IPS-18a (cell line): Measurements from ENCODE around the gene ZC3H7B.

Experiments
- H3K27ac ChIP-seq: one replicate; pipeline ENCODE4 v1.5.1; 2013; ENCODE audit warnings: low read length
- H3K27me3 ChIP-seq: one replicate; pipeline ENCODE4 v1.6.1; 2013; ENCODE audit warnings: mild to moderate bottlenecking, low read length; ENCODE audit not compliant: control insufficient read depth, insufficient read depth
- H3K36me3 ChIP-seq: one replicate; pipeline ENCODE4 v1.6.1; 2013; ENCODE audit warnings: low read depth, low read length; ENCODE audit not compliant: control insufficient read depth
- H3K4me1 ChIP-seq: one replicate; pipeline ENCODE4 v1.6.1; 2013; ENCODE audit warnings: low read depth, low read length; ENCODE audit not compliant: control insufficient read depth
- H3K4me3 ChIP-seq: one replicate; pipeline ENCODE4 v1.5.1; 2013; ENCODE audit warnings: low read length
- H3K9ac ChIP-seq: one replicate; pipeline ENCODE4 v1.6.1; 2013; ENCODE audit warnings: mild to moderate bottlenecking, low read length, moderate library complexity
- H3K9me3 ChIP-seq: one replicate; pipeline ENCODE4 v1.6.1; 2013; ENCODE audit warnings: low read depth, low read length; ENCODE audit not compliant: control insufficient read depth

ZC3H7B gene

DNA sequence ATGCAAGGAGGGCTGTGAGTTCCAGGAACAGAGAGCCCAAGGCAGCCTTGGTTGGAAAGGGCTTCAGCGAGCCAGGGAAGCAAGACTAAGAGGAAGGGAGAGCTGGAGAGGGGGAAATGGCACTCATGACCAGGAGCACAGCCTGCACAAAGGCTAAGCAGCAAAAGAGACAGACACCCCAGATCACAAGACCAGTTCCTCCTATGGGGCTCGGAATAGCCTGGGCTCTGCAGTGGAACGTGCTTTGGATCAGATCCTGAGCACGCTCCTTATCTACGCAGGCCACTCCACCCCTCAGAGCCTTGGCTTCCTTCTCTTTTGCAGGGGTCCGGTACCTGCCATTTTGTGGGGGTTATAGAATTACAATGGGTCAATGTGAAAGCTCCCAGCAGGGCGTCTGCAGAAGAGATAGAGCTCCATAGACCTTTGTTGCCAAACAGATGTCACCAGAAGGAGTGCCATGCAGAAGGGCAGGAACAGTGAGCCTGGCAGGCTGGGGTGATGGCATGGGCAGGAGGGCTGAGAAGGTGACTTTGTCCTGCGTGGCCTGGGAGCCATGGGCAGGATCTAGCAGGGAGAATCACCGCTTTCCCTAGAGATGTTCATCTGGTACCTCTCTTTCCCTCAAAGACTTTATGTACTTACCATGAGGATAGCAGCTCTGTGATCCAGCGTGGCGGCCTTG lies 33.8 kb downstream of the ZC3H7B start:
- Histone ChIP-seq H3K9me3 (no peaks in the 10 kb centered on the region), H3K27ac (no peak overlapping the region), H3K36me3 (peaks cover 30% of the 10 kb centered on the region), H3K4me3 (no peak overlapping the region), H3K4me1 (no peaks in the 10 kb centered on the region), H3K27me3 (no peaks in the 10 kb centered on the region), H3K9ac (no peak overlapping the region)

DNA sequence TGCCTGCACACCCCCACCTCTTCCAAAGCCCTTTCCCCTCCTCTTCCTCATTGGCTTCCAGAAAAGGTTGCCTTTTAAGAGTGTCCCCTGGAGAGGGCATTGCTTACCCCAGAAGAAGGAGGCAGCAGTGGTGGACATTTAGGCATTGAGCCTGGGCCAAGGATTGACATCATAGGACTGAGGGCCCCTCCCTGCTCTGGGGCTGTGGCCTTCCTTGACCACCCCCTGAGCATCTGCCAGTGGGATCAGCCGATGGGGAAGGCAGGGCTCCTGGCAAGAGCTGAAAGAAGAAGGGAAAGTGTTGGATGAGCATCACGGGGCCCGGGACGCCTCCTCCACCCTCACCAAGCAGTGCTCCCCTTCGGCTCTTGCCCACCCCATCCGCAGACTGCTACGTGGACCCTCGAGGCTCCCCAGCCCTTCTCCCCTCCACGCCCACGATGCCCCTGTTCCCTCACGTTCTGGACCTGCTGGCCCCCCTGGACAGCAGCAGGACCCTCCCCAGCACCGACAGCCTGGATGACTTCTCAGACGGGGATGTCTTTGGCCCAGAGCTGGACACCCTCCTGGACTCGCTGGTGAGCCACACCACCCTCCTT lies 37.4 kb downstream of the ZC3H7B start:
- no peak overlapping the region for H3K4me3 ChIP-seq
- H3K36me3 ChIP-seq, result peaks cover 24% of the 10 kb centered on the region
- no peaks in the 10 kb centered on the region for H3K4me1 ChIP-seq
- no peak overlapping the region for H3K9ac ChIP-seq
- H3K27me3 ChIP-seq, result no peaks in the 10 kb centered on the region
- H3K9me3 ChIP-seq, result no peaks in the 10 kb centered on the region
- no peak overlapping the region for H3K27ac ChIP-seq

DNA sequence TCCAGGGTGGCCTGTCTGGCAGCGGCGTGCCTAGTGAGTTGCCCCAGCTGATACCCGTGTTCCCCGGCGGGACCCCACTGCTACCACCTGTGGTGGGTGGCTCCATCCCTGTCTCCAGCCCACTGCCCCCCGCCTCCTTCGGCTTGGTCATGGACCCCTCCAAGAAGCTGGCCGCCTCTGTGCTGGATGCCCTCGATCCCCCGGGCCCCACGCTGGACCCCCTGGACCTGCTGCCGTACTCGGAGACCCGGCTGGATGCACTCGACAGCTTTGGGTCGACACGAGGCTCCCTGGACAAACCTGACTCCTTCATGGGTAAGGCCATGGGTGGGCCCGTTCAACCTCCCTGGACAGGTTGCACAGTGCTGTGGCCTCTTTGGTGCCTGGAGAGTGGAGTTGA lies 38.5 kb downstream of the ZC3H7B start:
- Histone ChIP-seq H3K9me3 (no peaks in the 10 kb centered on the region), H3K4me1 (no peaks in the 10 kb centered on the region), H3K27ac (no peak overlapping the region), H3K27me3 (no peaks in the 10 kb centered on the region), H3K4me3 (no peak overlapping the region), H3K36me3 (peaks cover 28% of the 10 kb centered on the region), H3K9ac (no peak overlapping the region)

DNA sequence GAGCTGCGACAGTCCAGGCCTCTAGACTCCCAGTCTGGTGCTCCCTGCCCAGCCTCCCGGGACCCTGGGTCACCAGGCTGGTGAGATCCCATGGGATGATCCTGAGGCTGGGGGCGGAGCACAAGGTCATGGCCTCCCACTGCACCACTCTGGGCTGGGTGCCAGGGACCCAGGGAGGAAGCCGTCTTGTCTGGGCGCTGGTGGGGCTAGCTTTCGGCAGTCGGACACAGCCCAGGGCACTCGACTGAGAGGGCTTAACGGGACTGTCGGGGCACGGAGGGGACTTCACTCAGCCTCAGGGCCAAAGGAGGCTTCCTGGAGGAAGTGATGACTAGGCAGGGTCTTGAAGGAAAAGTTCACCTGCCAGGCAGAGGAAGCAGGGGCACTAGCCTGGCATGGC lies 39.0 kb downstream of the ZC3H7B start:
- no peak overlapping the region for H3K4me3 ChIP-seq
- H3K9ac ChIP-seq, result no peak overlapping the region
- H3K9me3 ChIP-seq, result no peaks in the 10 kb centered on the region
- no peak overlapping the region for H3K27ac ChIP-seq
- no peaks in the 10 kb centered on the region for H3K27me3 ChIP-seq
- H3K4me1 ChIP-seq, result no peaks in the 10 kb centered on the region
- H3K36me3 ChIP-seq, result peaks cover 25% of the 10 kb centered on the region

DNA sequence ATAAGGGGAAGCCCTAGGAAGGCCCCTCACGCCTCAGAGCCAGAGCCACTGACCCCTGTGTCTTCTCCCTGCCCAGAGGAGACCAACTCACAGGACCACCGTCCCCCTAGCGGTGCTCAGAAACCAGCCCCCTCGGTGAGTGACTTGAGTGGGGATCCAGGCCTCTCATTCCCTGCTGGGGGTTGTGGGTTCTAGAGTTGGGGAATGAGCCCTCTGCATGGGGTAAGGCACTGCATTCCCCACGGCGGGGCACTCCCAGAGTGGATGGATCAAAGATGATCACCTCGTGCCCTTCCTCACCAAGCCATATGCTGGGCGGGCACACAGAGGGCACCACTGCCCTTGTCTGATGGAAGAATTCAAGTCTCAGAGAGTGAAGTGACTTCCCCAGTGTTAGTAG lies 39.7 kb downstream of the ZC3H7B start:
- H3K4me1 ChIP-seq, result no peaks in the 10 kb centered on the region
- peaks cover 31% of the 10 kb centered on the region for H3K36me3 ChIP-seq
- no peaks in the 10 kb centered on the region for H3K27me3 ChIP-seq
- no peak overlapping the region for H3K27ac ChIP-seq
- no peak overlapping the region for H3K4me3 ChIP-seq
- no peak overlapping the region for H3K9ac ChIP-seq
- H3K9me3 ChIP-seq, result no peaks in the 10 kb centered on the region

DNA sequence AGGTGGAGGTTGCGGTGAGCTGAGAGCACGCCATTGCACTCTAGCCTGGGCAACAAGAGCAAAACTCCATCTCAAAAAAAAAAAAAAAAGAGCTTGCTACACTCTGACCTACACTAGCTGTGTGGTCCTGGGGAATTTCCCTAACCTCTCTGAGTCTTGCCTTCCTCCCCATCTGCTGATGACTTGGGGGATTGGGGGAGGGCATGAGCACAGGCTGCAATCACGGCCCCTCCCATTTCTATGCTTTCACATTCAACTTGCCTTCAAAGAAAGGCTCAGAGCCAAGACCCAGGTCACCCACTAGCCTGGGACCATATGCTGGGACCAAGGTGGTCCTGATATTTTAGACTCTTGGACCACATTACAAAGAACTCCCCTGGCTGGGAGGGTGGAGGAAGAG lies 40.7 kb downstream of the ZC3H7B start:
- Histone ChIP-seq H3K27me3 (no peaks in the 10 kb centered on the region), H3K9me3 (no peaks in the 10 kb centered on the region), H3K9ac (no peak overlapping the region), H3K36me3 (peaks cover 41% of the 10 kb centered on the region), H3K4me3 (no peak overlapping the region), H3K27ac (no peak overlapping the region), H3K4me1 (no peaks in the 10 kb centered on the region)

DNA sequence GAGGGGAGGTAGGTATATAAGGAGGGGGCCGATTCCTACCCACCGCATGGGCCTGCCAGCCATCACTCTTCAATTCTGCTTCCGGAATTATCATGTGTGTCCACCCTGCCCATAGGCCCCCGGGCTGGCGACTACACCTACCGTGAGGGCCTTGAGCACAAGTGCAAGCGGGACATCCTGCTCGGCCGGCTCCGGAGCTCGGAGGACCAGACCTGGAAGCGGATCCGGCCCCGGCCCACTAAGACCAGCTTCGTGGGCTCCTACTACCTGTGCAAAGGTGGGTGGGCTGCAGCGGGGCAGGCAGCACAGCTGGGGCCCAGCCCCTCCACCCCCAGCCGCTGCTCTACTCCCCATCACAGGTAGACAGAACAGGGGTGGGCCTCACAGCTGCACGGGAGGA lies 42.0 kb downstream of the ZC3H7B start:
- Histone ChIP-seq H3K27ac (no peak overlapping the region), H3K27me3 (no peaks in the 10 kb centered on the region), H3K9ac (no peak overlapping the region), H3K4me1 (no peaks in the 10 kb centered on the region), H3K4me3 (no peak overlapping the region), H3K9me3 (no peaks in the 10 kb centered on the region), H3K36me3 (peaks cover 54% of the 10 kb centered on the region)

DNA sequence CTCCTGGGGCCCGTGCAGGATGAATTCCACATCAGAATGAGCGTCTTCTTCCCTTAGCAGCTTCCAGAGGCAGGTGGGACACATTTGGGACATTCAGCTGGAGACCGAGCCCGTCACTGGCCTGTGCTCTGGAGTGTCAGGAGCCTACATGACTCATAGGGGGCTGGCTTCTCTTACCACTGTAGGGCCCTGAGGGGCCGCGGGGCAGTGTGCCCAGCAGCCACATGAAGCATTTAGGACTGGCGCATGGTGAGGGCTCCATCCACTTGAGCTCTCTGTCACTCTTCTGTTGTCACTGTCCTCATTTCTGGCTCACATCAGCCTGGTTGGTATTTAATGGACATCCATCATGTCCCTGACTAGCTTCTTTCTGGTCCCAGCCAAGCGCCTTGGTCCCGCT lies 42.4 kb downstream of the ZC3H7B start:
- H3K9me3 ChIP-seq, result no peaks in the 10 kb centered on the region
- no peaks in the 10 kb centered on the region for H3K4me1 ChIP-seq
- no peak overlapping the region for H3K4me3 ChIP-seq
- H3K36me3 ChIP-seq, result peaks cover 58% of the 10 kb centered on the region
- H3K27ac ChIP-seq, result no peak overlapping the region
- H3K27me3 ChIP-seq, result no peaks in the 10 kb centered on the region
- H3K9ac ChIP-seq, result no peak overlapping the region

DNA sequence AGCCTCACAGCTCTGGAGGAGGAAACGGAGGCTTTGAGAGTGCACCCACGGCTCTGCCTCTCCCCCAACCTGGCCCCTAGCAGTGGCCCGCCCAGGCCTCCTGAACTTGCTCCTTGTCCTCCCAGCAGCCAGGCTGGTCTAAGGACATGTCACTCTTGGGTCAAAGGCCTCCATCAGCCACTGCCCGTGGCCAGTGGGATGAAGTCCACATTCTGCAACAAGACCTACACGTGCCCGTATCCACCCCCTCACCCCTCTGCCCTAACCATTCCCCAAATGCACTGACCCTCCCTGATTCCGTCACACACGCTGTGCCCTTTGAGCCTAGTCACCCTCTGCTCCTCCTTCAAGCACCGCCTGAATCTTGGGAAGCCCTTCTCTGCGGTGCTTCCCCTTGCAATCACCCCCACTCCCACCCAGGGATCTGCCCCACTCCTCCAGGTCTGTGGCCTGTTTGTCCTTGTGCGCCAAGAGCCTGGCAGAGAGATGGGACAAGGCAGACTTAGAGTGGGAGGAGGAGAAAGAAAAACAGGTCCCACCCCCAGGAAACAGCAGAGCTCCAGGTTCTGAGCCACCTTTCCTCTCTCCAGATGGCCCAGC lies 43.0 kb downstream of the ZC3H7B start:
- Histone ChIP-seq H3K36me3 (peaks cover 61% of the 10 kb centered on the region), H3K4me3 (no peak overlapping the region), H3K27me3 (no peaks in the 10 kb centered on the region), H3K27ac (no peak overlapping the region), H3K4me1 (no peaks in the 10 kb centered on the region), H3K9me3 (no peaks in the 10 kb centered on the region), H3K9ac (no peak overlapping the region)

DNA sequence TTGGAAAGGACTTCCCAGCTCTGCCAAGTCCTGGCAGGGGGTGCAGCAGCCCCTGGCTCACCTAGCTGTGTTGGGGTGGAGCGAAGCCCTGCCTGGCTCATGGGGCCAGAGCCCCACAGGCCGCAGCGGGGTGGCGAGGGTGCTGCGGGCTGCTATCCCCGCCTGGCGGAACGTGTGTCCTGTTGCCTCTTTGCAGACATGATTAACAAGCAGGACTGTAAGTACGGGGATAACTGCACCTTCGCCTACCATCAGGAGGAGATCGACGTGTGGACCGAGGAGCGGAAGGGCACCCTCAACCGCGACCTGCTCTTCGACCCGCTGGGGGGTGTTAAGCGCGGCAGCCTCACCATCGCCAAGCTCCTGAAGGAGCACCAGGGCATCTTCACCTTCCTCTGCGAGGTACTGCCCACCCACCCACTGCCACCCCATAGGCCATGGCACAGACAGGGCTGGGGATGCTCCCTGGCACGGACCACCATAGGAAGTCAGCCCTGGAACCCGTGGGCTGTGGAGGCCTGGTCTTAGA lies 44.5 kb downstream of the ZC3H7B start:
- no peaks in the 10 kb centered on the region for H3K4me1 ChIP-seq
- H3K36me3 ChIP-seq, result peaks cover 72% of the 10 kb centered on the region

DNA sequence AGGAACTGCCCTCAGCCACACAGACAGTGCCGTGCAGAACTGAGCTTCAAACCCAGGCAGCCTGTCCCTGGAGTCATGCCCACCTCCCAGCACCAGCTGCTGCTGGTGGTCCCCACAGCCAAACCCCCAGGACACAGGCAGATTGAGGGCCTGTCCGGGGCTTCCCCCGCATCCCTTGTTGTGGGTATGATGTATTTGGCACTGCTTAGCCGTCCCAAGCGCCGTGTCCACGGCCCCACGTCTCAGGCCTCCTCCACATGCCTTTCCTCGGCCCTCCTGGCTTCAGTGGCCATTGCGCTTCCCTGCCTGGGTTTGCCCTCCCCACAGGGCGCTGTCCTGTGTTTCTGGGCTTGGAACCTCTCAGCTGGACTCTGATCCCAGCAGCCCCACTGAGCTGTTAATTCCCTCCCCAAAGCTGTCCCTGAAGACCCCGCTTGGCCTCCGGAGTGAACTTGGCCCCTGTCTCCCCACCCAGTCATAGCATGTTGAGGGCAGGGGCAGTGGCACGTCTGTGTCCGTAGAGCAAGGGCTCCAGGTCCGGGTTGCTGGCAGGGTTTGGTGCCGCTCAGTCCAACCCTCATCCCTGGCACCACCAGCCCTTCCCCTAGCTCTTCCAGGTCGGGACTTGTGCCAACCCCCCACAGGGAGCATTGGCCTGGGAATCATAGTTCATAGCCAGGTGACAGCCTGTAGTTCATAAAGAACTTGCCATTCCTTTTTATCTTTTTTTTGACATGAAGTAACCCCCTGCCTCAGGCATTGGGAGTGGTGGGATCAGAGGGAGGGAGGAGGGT lies 45.9 kb downstream of the ZC3H7B start:
- Histone ChIP-seq H3K9ac (no peak overlapping the region), H3K4me1 (no peaks in the 10 kb centered on the region), H3K27ac (no peak overlapping the region), H3K27me3 (no peaks in the 10 kb centered on the region), H3K36me3 (peaks cover 81% of the 10 kb centered on the region), H3K9me3 (no peaks in the 10 kb centered on the region), H3K4me3 (no peak overlapping the region)

More for the DNA sequence above, 44.5 kb downstream of the ZC3H7B start:
- Histone ChIP-seq H3K9ac (no peak overlapping the region), H3K9me3 (no peaks in the 10 kb centered on the region), H3K4me3 (no peak overlapping the region), H3K27ac (no peak overlapping the region), H3K27me3 (no peaks in the 10 kb centered on the region)
